Skin epidermis (tissue), 12 donors: ENCODE data around the gene LY86.

ENCODE experiments used
- H3K27ac ChIP-seq, 21 experiments: fragments of 200-600 bp; sonication (generic) in 11 of 21; one replicate each; pipeline ENCODE4 v1.5.0; 2020; ENCODE audit warnings: mild to moderate bottlenecking in 3 of 21, inconsistent platforms in 2 of 21, moderate library complexity in 2 of 21
- H3K4me3 ChIP-seq, 7 experiments: fragments of 200-600 bp; sonication (generic) in 2 of 7; one replicate each; pipeline ENCODE4 v1.5.0; 2020; ENCODE audit warnings: inconsistent platforms in 2 of 7, mild to moderate bottlenecking in 2 of 7, moderate library complexity in 1 of 7

The LY86 gene

GRCh38 chr6:6569096-6569810 lies 19.3 kb upstream of the LY86 start:
- H3K27ac ChIP-seq = no peak overlapping the region
- H3K4me3 ChIP-seq = no peak overlapping the region

GRCh38 chr6:6569811-6570164 lies 18.7 kb upstream of the LY86 start:
- no peak overlapping the region for H3K4me3 ChIP-seq
- no peak overlapping the region for H3K27ac ChIP-seq

GRCh38 chr6:6570929-6571671 lies 17.4 kb upstream of the LY86 start:
- no peak overlapping the region for H3K27ac ChIP-seq
- H3K4me3 ChIP-seq = no peak overlapping the region

DNA sequence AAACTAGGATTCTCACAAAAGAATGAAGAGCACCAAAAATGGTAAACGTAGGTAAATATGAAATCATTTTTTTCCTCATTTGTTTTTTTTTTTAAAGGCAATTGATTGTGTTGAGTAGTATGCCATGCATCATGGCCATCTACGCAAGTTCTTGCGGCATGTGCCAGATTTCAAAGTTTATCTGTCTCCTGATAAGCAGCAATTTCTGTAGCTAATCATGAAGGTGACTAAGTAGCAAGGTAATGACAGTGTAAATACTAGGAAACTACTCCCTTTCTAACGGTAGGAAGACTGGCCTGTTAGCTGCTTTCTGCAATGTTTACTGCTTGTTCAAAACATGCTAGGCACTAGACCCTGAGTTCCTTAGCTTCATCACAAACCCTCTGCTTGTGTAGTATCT lies 13.4 kb upstream of the LY86 start:
- Histone ChIP-seq H3K4me3 (no peak overlapping the region), H3K27ac (no peak overlapping the region)

DNA sequence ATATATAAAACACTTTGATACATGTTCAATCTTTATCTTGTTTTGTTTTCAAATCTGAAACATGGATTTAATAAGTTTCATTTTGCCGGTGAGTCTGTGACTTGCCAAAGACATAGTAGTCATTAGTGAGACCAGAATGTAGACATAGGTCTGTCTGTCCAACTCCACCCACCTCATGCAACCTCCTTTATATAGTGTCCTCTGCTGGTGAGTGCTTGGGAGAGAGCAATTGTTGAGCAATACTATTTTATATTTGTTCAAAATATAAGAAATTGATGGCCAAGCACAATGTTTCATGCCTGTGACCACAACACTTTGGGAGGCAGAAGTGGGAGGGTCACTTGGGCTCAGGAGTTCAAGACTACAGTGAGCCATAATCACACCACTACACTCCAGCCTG lies 10.8 kb upstream of the LY86 start:
- Histone ChIP-seq H3K4me3 (no peak overlapping the region), H3K27ac (no peak overlapping the region)

DNA sequence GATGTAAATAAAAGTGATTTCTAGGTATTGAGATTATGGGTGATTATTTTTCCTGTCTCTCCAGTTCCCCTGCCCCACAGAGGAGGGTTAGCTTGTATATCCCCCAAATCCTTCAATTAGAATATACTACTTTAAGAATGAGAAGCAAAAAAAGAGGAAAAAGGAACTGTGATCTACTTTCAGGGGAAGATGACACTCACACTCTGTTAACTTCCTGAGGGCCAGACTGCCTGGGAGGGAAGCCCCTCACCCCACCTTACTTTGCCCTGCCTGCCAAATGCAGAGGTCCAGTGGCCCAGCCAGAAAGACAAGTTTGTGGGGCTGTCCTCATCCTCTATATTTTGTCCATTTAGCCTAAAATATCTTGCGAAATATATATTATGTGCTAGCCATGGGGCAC lies 9.2 kb upstream of the LY86 start:
- Histone ChIP-seq H3K27ac (no peak overlapping the region), H3K4me3 (no peak overlapping the region)

- H3K27ac ChIP-seq = no peak overlapping the region
- no peak overlapping the region for H3K4me3 ChIP-seq
Observed at GRCh38 chr6:6580225-6580856, 8.2 kb upstream of the LY86 start.

DNA sequence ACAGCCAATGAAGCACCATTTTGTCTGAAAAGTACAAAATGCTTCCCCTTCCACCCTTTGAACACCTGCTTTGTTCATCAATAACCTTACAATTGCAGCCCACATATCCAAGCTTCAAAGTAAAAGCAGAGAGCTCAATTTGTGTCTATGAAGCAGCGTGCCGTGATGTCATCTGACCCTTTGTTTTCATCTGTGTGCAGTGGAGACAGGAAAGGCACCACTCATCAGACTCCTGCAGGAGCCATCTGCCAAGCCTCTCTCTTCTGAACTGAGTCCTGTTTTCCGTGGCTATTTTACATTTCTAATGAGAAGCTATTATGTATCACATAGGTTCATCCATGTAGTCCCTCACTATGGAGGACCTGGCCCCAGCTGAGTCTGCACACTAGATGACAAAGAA lies 7.5 kb upstream of the LY86 start:
- no peak overlapping the region for H3K4me3 ChIP-seq
- H3K27ac ChIP-seq = no peak overlapping the region

GRCh38 chr6:6582131-6582530 lies 6.4 kb upstream of the LY86 start:
- no peak overlapping the region for H3K4me3 ChIP-seq
- no peak overlapping the region for H3K27ac ChIP-seq

DNA sequence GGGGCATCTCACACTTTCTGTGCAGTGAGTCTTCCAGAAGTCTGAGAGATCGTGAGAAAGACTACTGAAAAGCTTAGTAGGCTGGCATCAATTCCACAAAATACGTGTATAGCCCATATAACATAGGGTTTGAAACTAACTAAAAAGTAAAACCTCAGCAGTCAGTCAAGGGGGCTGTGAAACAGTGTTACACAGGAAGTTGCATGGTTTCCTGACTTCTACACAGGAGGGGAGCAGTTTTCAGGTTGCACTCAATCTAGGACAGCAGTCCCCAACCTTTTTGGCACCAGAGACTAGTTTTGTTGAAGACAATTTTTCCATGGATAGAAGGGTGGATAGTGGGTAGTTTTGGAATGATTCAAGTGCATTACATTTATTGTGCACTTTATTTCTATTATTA lies 4.7 kb upstream of the LY86 start:
- H3K27ac ChIP-seq = no peak overlapping the region
- no peak overlapping the region for H3K4me3 ChIP-seq

DNA sequence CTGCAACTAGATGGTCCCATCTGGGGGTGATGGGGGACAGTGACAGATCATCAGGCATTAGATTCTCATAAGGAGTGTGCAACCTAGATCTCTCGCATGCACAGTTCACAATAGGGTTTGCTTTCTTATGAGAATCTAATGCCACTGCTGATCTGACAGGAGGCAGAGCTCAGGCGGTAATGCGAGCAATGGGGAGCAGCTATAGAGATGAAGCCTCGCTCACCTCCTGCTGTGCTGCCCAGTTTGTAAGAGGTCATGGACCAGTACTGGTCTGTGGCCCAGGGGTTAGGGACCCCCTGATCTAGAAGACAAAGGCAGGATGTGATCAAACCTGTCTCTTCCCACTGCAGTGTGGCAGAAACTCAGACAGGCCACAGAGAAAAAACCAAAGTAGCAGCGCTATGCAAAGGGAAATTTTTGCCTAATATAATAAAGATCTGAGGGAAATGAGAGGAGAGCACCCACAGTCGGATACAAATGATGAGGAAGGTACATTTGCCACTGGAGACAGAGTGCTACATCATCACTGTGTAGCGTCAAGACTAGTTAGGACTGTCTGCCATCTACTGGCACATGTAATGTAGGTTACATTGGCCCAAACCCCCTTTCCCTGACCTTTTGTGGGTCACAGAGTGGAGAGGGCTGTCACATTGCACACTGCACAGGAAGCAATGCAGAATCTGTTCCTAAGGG lies 4.1 kb upstream of the LY86 start:
- Histone ChIP-seq H3K27ac (no peak overlapping the region), H3K4me3 (no peak overlapping the region)

DNA sequence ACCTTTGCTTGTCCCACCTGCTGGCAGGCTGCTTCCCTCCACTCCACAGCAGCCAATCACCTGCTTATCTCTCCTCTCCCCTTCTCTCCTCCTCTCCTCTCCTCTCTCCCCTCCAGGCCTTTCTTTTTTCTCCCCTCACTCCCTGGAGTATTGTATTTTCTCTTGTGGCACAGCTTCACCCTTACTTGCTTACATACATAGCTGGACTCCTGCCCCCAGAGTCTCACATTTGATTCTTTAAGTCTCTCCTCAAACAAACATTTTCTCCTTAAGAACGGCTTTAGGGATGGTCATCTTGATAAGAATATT lies 3.6 kb upstream of the LY86 start:
- Histone ChIP-seq H3K4me3 (no peak overlapping the region), H3K27ac (no peak overlapping the region)

DNA sequence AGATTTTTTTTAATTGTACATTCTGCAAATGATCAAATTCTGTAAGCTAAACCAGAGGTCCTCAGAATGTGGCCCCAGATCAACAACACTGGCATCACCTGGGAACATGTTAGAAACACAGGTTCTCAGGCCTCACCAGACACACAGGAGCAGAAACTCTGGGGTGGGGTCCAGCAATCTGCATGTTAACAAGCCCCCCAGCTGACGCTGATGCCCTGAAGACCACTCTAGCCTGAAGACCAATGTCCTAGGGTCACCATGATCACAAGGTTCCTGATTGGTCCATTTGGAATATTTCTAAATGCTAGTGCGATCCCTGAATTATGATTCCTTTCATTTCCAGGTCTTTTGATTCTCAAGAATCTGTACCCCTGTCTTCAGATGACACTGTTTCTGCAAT lies 2.4 kb upstream of the LY86 start:
- Histone ChIP-seq H3K4me3 (no peak overlapping the region), H3K27ac (no peak overlapping the region)

DNA sequence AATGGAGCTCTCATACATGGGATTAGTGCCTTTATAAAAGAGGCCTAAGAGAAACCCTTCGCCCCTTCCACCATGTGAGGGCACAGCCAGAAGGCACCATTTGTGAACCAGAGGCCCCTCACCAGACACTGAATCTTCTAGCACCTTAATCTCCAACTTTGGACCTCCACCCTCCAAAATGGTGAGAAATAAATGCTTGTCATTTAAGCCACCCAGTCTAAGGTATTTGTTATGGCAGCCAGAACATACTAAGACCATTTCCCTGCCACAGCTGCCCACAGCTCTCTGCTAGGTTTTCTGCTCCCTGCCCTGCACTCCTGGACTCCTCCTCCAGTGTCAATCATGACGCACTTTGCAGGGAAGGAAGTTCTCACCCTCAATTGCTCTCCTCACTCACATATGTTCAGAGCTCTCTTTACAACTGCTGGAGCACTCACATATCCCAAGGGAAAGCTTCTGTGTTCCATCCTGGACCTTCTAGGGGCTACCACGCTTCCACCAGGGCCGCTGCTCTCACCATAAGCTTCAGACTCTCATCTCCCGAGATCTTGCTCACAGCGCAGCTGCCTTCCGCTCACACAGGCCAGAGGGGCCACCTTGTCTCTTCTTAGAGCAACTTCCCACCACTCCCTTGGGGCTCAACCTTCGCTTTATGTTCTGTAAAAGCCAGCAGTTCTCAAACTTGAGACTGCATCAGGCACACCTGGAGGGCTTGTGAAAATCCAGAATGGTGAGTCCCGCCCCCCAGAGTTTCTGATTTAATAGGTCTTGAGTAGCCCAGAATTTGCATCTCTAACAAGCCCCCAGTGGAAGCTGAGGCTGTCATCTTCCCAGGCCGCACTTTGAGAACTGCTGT lies 1.6 kb upstream of the LY86 start:
- Histone ChIP-seq H3K27ac (peak overlapping the region in 1 of 21 experiments; percentile 30), H3K4me3 (no peak overlapping the region)

DNA sequence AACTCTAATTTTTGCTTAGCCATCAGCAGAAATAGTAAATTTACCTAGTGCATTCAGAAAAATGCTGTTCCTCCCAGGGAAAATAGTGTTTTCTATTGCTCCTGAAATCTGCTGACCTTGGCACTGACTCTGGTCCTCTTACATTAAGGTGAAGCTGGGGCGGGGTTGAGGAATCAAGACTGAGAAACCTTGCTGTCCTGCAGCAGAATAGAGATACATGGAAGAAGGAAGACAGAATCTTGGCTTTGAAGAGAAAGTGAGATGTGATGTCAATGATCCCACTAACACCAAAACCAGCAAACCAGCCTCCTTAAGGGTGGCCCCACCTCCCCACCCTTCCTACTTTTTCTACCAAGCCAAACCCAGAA lies 840 bp upstream of the LY86 start:
- peak overlapping the region in 5 of 21 experiments; percentile 57 to 83 (median 68) for H3K27ac ChIP-seq

GRCh38 chr6:6588924-6589709 lies 597 bp downstream of the LY86 start:
- H3K4me3 ChIP-seq = peak overlapping the region in 2 of 7 experiments; percentile 16 to 24
- H3K27ac ChIP-seq = peak overlapping the region in 11 of 21 experiments; percentile 8 to 83 (median 62)

More for the DNA sequence above, 840 bp upstream of the LY86 start:
- no peak overlapping the region for H3K4me3 ChIP-seq

DNA sequence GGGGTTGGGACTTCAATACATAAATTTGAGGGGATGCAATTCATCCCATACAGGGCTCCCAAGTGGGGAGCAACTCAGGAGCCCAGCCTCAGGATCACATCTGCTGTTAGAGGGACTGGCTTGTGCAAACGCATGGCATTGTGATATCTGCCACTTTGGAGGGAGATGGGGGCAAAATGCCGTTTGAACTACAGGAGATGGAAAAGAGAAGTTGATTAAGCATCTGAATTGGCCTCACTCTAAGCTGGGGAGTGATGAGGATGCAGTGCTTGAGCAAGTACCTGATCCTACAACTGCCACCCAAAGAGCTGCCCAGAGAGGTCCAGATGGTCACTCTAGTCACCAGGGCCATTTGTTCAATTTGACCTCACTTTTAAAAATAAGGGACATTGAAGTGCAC lies 2.0 kb downstream of the LY86 start:
- Histone ChIP-seq H3K27ac (peak overlapping the region in 1 of 21 experiments; percentile 14), H3K4me3 (no peak overlapping the region)

GRCh38 chr6:6591778-6592465 lies 3.4 kb downstream of the LY86 start:
- Histone ChIP-seq H3K27ac (peak overlapping the region in 12 of 21 experiments; percentile 21 to 77 (median 54)), H3K4me3 (no peak overlapping the region)
